ENCODE measurements around the gene CDK14.

CDK14 gene

GRCh38 chr7:90948085-90948484 is 352.0 kb downstream of the CDK14 start:
- DNase-seq (ENCODE audit: low read depth in 2 of 2), result no peak

DNA sequence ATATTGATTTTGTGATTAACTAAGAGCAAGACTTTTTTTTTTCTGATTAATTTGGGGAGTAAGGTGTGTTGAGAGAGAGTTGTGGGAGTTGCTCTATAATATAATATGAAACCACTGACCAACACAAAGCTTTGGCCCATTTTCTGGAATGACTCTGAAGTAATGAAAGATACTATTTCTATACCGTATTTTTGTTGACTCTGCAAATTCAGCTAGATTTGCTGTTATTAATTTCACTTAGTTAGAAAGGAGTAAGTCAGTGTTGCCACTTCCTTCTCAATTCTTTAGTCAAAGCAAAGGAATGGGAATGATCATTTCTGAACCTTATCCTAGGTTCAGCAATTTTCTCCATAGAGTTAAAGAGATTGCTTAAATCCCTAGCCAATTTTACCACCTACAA is 355.1 kb downstream of the CDK14 start:
- DNase-seq (ENCODE audit: low read depth in 2 of 2), result no peak

- DNase-seq (ENCODE audit: low read depth in 2 of 2), result no peak
Observed at GRCh38 chr7:90951986-90952954, 356.1 kb downstream of the CDK14 start.

DNA sequence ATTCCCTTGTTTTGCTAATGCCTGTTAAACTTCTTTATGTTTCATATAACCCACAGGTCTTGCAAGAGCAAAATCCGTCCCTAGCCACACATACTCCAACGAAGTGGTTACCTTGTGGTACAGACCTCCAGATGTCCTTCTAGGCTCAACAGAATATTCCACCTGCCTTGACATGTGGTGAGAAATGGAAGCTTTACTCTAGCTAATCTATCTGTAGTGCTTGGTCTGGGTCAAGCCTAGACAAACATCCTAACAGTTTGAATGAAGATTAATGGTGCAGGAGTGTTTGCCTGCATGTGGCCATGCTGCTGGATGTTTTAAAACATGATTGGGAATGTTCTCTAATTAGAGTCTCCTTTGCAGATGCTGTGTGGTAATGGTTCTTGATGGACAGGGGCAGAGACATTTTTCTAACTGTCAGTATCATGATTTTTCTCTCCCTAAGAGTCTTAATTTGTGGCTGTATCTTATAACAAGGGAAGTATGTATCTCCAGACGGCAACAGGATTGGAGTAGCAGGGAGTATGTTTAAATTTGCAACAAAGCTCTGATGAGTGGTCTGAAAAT is 359.6 kb downstream of the CDK14 start:
- no peak for DNase-seq (ENCODE audit: low read depth in 2 of 2)

DNA sequence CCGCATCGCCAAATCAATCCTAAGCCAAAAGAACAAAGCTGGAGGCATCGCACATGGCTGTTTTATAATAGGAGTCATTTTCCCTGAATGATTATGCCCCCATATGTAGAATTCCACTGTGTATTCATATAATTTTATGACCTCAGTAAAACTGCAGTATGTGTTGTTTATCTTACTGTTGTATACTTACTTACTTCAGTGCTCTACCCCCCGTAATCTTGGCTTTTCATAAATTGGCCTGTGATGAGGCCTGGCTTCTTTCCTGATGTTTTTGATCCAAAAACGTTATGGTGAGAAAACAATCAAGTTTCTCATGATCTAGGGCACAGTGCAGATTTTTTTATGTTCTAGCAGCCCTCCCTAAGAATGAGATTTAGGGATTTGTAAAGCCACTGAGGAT is 361.8 kb downstream of the CDK14 start:
- no peak for DNase-seq (ENCODE audit: low read depth in 2 of 2)

- no peak for DNase-seq (ENCODE audit: low read depth in 2 of 2)
Observed at GRCh38 chr7:90958647-90959046, 362.5 kb downstream of the CDK14 start.

DNA sequence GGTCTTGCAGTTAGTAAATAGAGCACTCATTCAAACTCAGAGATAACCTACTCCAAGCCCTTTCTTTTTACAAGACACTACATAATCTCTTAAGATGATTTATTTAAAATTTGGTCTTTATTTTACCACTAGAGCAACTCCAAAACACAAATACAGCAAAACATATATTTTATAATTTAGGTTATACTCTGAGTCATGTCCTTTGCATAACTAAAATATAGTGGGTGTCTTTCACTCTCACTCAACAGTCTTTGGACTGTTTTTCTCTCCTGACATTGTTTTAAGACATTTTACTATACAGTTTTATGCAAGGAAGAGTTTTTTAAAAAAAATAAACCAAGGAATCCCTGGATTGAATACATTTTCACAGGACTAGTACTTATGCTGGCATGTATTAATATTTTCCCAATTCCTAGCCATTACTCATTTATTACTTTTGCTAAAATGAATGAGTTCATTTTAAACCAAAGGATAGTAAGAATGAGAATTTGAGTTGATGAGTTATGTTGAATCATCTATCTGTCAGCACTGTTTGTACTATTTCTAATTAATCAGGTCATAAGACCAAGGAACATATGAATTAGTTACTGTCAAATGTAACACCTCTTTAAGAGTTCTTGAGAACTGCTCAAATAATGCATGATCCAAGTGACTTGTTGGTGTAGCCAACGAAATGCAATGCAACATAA is 365.1 kb downstream of the CDK14 start:
- no peak for DNase-seq (ENCODE audit: low read depth in 2 of 2)

- no peak for DNase-seq (ENCODE audit: low read depth in 2 of 2)
Observed at GRCh38 chr7:90965211-90965610, 369.1 kb downstream of the CDK14 start.

DNA sequence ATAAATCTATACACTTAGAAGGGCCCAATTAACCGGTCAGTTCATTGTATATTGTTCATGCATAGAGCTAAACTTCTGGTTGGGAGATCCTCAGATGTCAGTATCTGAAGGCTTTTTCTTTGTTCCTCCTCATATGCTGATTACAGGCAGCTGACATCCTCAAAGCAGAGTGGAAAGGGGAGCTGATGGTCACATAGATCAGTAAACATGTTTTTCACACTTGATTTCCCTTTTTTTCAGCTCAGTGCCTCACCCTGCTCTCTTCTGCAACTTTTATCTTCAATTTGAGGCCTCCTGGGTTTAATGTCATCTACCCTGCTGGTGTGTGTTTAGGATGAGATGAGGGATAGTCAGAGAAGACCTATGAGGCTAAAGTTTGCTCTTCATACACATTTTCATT is 370.2 kb downstream of the CDK14 start:
- no peak for DNase-seq (ENCODE audit: low read depth in 2 of 2)

DNA sequence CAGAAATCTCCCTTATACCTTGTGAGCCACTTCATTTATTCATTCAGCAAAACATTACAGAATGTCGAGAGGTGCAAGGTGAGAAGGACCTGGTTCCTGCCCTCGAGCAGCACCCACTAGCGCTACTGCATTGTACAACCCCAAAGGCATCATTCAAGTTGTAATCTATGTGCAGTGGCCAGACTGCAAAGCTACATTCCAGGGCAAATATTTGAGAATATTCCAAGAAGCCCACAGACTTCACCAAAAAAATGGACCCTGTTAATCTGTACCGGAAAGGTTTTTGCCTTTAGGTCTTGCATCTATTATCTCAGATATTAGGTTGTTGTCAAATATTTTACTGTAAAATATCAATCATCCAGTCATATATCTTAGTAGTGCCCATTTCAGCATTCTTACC is 372.8 kb downstream of the CDK14 start:
- no peak for DNase-seq (ENCODE audit: low read depth in 2 of 2)

GRCh38 chr7:90972906-90973550 is 376.9 kb downstream of the CDK14 start:
- DNase-seq (ENCODE audit: low read depth in 2 of 2), result no peak

DNA sequence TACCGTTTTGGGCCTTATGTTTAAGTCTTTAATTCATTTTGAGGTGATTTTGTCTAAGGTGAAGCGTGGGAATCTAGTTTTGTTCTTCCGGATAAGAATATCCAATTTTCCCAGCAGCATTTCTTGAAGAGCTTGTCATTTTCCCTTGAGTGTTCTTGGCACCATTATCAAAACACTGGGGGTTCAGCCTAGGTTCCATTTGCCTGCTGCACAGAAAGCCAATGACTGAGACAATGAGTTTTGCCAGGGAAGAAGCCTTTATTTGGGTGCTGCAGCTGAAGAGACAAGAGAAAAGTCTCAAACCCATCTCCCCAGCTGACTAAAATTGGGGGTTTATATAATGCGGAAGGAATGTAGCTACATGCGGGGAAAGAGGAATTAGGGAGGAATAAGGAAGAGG is 380.9 kb downstream of the CDK14 start:
- DNase-seq (ENCODE audit: low read depth in 2 of 2), result no peak

DNA sequence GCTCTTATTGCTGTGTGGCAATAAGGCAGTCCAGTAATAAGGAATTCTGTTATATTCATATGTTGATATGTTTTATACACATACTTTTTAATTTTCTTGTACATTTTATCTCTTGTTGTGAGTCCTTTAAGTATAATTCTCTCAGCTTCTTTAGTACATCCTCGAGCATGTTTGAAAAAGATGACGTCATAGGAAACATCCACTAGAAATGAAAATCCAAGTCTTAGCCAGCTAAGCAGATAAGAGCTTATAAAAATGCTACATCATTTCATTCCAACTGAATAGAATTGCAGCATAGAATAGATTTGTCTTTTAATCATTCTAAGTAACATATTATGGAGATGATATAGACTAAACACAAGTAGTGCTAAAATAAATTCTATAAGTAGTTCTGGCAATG is 384.4 kb downstream of the CDK14 start:
- DNase-seq (ENCODE audit: low read depth in 2 of 2), result no peak

GRCh38 chr7:90982228-90982627 is 386.1 kb downstream of the CDK14 start:
- DNase-seq (ENCODE audit: low read depth in 2 of 2), result no peak

DNA sequence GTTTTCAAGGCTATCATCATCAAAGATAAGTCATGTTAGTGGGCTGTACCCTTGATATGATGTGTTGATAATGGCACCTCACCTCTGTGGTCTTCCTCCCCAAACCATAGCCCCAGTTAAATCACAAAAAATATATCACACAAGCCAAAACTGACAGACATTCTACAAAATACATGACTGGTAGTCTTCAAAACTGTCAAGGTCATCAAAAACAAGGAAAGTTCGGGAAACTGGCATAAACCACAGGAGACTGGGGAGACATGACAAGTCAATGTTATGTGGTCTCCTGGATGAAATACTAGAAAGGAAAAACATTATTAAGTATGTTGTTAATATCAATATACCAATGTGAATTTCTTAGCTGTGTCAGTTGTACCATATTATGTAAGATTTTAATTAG is 388.6 kb downstream of the CDK14 start:
- DNase-seq (ENCODE audit: low read depth in 2 of 2), result no peak

DNA sequence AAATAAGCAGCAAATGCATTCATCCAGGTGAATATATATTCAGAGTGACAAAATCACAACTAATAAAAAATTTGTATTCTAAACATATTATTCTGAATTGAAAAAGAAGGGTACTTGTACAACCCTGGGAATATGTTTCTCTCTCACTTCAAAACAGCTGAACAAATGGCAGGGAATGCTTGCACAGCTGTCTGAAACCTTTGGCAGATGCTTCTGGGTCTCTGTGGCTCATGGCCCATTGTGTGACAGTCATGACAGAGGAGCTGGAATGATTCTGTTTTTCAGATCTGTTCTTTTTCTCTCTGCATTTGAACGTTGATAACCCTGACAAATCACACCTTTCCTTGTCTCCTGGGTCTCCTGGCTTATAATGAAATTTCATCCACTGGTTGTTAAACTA is 392.4 kb downstream of the CDK14 start:
- no peak for DNase-seq (ENCODE audit: low read depth in 2 of 2)

DNA sequence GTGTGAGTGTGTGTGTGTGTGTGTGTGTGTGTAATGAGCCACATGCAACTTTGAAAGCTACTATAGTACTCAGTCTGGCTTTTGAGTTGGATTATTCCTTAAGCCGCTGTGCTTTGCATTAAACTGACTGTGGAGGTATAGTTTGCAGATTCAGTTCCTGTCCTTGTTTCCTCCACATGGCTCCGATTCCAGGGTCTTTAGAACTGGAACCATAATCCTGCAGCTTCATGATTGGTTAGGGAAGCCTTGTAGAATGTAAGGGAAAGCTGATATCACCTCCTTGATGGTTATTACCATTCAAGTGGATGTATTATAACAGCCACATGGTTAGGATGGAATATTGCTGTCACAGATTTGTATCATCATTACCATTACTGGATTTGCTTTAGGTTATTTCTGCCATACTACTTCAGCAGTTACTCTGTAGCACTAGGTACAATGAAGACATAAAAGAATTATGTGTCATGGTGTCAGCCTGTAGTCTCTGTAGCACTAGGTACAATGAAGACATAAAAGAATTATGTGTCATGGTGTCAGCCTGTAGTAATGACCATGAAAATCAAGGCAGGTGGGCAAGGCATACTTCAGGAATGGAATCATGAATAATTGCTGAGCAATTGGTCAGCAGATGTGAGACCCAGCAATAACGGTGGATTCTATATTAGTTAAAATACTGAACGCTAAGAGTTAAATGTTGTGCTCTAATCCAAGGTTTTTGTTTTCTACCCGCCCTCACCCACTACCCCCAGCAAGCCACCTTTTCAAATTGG is 393.1 kb downstream of the CDK14 start:
- no peak for DNase-seq (ENCODE audit: low read depth in 2 of 2)

DNA sequence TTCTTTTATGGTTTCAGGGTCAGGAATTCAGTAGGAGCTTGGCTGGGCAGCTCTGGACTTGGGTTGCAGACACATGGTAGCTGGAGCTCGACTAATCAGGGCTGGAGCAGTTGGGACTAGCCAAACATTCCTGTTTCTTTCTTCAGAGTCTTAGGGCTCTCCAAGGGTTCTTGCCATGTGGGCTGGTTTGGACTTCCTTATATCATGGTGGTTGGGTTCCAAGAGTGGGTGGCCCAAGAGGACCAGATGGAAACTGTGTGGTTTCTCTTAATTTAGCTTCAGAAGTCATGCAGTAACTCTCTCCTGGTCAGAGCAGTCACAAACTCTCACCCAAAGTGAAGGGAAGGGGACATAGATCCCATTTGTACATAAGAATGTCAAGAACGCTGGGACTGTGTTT is 398.0 kb downstream of the CDK14 start:
- DNase-seq (ENCODE audit: low read depth in 2 of 2), result no peak

GRCh38 chr7:90994601-90995000 is 398.5 kb downstream of the CDK14 start:
- DNase-seq (ENCODE audit: low read depth in 2 of 2), result no peak

- no peak for DNase-seq (ENCODE audit: low read depth in 2 of 2)
Observed at GRCh38 chr7:90995996-90996395, 399.9 kb downstream of the CDK14 start.
